HG02943 (cell line): ENCODE results near the gene CDK3.
A peak's percentile ranks its signal among the peaks of the same experiment; 100 is the strongest.
"Not testable (repeated sequence)": the region's sequence is repeated elsewhere in the genome, so short reads cannot be mapped to it uniquely, and the experiment has no call there.

Source experiments
- ATAC-seq: cut with Tn5 transposase; IDR thresholded peaks from one replicate; pipeline ENCODE4 v1.9.1; 2021; ENCODE audit warnings: mild to moderate bottlenecking, low read depth, moderate library complexity; ENCODE audit not compliant: unreplicated experiment

CDK3 gene

GRCh38 chr17:76000755-76001521 is at the start of gene CDK3:
Gene CDK3 (plus strand): TSS chr17:76000855. CDS start chr17:76001426, 571 bp downstream.
- no peak for ATAC-seq

- ATAC-seq = no peak
These were observed 49.6 kb upstream of the CDK3 start for GRCh38 chr17:75950855-75951554.

GRCh38 chr17:75959051-75959838 is 41.4 kb upstream of the CDK3 start:
- ATAC-seq = no peak

- no peak for ATAC-seq
These were observed 40.7 kb upstream of the CDK3 start for GRCh38 chr17:75959839-75960511.

- no peak for ATAC-seq
These were observed 35.2 kb upstream of the CDK3 start for GRCh38 chr17:75965468-75965867.

GRCh38 chr17:75969044-75969443 is 31.6 kb upstream of the CDK3 start:
- not testable (repeated sequence) for ATAC-seq

- ATAC-seq = no peak
These were observed 30.6 kb upstream of the CDK3 start for GRCh38 chr17:75970011-75970523.

GRCh38 chr17:75970626-75971025 is 30.0 kb upstream of the CDK3 start:
- no peak for ATAC-seq

GRCh38 chr17:75975187-75975586 is 25.5 kb upstream of the CDK3 start:
- not testable (repeated sequence) for ATAC-seq

GRCh38 chr17:75975757-75976174 is 24.9 kb upstream of the CDK3 start:
- ATAC-seq = no peak

GRCh38 chr17:75976175-75976848 is 24.3 kb upstream of the CDK3 start:
- no peak for ATAC-seq

GRCh38 chr17:75978938-75979704 is 21.5 kb upstream of the CDK3 start, which contains the start of the genes ACOX1 and TEN1:
Gene ACOX1 (minus strand): TSS chr17:75979166. CDS start chr17:75979073, 93 bp downstream.
Gene TEN1 (plus strand): TSS chr17:75979240. CDS start chr17:75986193, 6,953 bp downstream.
- ATAC-seq = peak; percentile 85

- peak; percentile 22 for ATAC-seq
These were observed 20.9 kb upstream of the CDK3 start for GRCh38 chr17:75979705-75980187.

GRCh38 chr17:75980188-75981018 is 20.3 kb upstream of the CDK3 start:
- no peak for ATAC-seq

GRCh38 chr17:75981019-75981615 is 19.5 kb upstream of the CDK3 start:
- no peak for ATAC-seq

GRCh38 chr17:75983501-75984181 is 17.0 kb upstream of the CDK3 start:
- ATAC-seq = no peak

- ATAC-seq = no peak
These were observed 14.7 kb upstream of the CDK3 start for GRCh38 chr17:75985986-75986385.
